ENCODE data around the gene STX2.
"Not testable (repeated sequence)": the region's sequence is repeated elsewhere in the genome, so short reads cannot be mapped to it uniquely, and the experiment has no call there.

STX2 gene

GRCh38 chr12:130870442-130871285 is 31.6 kb upstream of the STX2 start:
- DNase-seq (ENCODE audit: low read depth in 2 of 2) = peak; percentile 61

DNA sequence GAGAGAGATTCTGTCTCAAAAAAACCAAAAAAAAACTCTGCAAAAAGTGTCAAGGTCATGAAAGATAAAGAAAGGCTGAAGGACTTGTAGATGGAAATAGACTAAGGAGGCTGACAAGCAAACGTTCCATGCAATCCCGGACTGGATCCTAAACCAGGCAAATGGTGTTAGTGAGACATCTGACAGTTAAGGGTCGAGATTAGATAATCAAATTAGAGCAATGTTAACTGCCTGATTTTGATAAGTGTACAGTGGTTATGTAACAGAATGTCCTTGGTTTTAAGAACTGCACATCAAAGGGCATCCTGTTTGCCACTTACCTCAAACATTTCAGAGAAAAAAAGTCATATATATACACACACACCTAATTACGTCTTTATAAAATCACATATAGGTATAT is 29.4 kb upstream of the STX2 start:
- no peak for DNase-seq (ENCODE audit: low read depth in 2 of 2)

DNA sequence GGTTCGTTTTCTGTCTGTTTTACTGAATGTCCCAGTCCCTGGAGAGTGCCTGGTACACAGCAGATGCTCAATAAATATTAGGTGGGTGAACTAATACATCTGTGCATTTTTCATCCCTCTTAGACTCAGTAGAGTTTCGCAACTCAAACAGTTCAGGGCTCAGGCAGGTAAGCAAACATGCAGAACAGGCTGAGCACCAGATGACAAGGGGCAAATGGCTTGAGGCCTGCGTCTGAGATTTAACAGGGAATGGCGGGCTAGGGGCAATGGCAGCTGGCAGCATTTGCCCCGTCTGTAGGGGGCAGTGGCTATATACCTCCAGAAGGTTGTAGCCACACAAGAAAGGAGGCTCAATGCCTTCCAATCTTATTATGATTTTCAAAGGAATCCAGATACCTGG is 24.2 kb upstream of the STX2 start:
- no peak for DNase-seq (ENCODE audit: low read depth in 2 of 2)

DNA sequence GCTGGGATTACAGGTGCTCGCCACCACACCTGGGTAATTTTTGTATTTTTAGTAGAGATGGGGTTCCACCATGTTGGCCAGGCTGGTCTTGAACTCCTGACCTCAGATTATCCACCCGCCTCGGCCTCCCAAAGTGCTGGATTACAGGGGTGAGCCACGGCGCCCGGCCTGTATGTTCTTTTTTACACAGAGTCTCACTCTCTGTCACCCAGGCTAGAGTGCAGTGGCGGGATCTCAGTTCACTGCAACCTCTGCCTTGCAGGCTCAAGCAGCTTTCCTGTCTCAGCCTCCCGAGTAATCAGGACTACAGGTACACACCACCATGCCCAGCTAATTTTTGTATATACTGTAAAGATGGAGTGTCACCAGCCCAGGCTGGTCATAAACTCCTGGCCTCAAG is 23.7 kb upstream of the STX2 start:
- not testable (repeated sequence) for DNase-seq (ENCODE audit: low read depth in 2 of 2)

DNA sequence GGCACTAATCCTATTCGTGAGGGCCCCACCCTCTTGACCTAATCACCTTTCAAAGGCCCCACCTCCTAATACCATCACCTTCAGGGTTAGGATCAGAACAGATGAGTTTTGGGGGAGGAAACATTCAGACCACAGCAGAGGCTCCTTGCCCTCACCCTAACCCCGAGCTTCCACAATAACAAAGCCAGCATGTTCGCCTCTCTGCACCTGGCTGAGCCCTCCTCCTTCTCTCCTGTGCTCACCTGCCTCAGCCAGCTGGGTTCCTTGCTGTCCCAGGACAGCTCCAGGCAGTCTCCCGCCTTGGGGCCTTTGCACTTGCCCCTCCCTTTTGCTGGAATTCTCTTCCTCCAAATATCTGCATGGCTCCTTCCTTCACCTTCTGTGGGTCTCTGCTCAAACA is 23.1 kb upstream of the STX2 start:
- DNase-seq (ENCODE audit: low read depth in 2 of 2) = no peak

- no peak for DNase-seq (ENCODE audit: low read depth in 2 of 2)
These were observed 21.3 kb upstream of the STX2 start for GRCh38 chr12:130860311-130860710.

DNA sequence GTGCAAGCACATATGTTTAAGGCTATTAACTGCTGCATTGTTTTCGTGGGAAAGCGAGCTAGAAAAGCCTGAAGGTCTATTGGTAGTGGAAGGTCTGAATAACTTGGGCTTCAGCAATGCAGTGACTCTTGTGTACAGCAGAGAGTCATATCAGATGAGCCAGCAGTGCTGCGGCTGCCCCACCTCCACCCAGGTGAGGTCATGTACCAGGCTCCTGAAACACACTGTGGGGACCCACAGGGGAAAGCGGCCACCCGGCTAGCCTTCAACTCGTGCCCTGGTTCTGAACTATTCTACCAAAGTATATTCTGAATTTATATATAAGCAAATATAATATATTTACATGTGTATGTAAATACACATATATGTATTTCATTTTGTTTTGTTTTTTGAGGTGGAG is 20.1 kb upstream of the STX2 start:
- DNase-seq (ENCODE audit: low read depth in 2 of 2) = no peak

- no peak for DNase-seq (ENCODE audit: low read depth in 2 of 2)
These were observed 19.0 kb upstream of the STX2 start for GRCh38 chr12:130858084-130858483.

DNA sequence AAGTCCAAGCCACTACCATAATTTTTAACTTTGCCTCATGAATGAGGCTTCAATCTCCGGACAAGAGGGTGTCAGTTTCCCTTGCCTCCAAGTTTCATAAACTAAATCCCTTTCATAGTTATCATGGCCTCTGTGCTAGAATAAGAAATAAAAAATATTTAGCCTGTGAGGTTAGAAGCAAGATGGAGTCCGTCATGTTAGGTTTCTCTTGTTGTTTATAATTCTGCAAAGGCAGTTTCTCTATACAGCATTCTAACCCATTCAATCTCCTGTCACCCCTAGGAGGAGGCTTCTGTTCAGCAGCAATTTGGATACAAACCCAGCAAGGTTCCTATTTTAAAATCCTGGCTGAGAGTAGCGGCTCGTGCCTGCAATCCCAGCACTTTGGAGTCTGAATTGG is 17.0 kb upstream of the STX2 start:
- no peak for DNase-seq (ENCODE audit: low read depth in 2 of 2)

- DNase-seq (ENCODE audit: low read depth in 2 of 2) = no peak
These were observed 11.5 kb upstream of the STX2 start for GRCh38 chr12:130850418-130851021.

GRCh38 chr12:130849561-130850417 is 10.7 kb upstream of the STX2 start:
- DNase-seq (ENCODE audit: low read depth in 2 of 2) = no peak

DNA sequence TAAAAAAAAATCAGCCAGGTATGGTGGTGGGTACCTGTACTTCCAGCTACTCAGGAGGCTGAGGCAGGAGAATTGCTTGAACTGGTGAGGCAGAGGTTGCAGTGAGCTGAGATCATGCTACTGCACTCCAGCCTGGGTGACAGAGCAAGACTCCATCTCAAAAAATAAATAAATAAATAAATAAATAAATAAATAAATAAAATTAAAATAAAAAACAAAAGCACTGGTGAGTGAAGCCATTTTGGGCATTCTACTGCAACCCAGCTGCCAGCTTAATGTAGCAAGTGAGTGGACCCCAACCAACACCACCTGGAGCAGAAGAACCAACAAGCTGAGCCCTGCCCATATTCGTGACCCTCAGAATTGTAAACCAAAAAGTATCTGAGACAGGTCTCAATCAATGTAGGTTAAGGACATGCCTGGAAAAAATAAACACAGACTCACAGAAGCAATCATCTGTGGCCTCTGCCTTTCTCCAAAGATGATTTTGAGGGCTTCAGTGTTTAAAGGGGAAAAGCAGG is 9.8 kb upstream of the STX2 start:
- not testable (repeated sequence) for DNase-seq (ENCODE audit: low read depth in 2 of 2)

DNA sequence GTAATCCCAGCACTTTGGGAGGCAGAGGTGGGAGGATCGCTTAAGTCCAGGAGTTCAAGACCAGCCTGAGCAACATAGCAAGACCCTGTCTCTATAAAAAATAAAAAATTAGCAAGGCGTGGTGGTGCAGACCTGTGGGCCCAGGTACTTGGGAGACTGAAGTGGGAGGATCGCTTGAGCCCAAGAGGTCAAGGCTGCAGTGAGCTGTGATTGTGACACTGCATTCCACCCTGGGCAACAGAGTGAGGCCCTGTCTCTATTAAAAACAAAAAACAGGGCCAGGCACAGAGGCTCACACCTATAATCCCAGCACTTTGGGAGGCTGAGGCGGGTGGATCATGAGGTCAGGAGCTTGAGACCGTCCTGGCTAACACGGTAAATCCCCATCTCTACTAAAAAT is 9.1 kb upstream of the STX2 start:
- DNase-seq (ENCODE audit: low read depth in 2 of 2) = not testable (repeated sequence)

GRCh38 chr12:130847112-130847511 is 8.1 kb upstream of the STX2 start:
- no peak for DNase-seq (ENCODE audit: low read depth in 2 of 2)

- DNase-seq (ENCODE audit: low read depth in 2 of 2) = no peak
These were observed 7.3 kb upstream of the STX2 start for GRCh38 chr12:130846369-130846768.

DNA sequence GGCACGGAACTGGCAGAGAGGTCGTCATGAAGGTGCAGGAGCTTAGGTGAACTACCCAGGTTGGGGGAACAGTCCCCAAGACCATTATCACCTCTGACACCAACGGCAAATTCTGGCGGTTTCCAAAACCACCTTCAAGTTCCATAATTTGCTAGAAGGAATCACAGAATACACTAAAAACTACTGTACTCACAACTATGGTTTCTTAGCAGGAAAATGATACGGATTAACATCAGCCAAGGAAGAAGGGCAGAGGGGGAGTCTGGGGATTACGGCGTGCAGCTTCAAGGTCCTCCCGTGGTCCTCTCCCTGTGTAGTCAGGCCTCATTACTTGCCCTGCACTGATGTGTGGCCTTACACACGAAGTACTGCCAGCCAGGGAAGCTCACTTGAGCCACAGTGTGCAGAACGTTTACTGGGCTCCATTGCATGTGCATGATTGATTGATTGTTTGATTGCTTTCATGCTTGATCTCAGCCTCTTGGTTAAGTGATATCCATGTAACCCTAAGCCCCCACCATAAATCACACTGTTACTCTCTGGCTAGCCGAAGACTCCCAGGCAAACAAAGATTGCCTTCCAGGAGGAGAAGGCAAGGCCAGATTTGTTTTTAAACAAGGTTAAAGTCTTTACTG is 837 bp upstream of the STX2 start:
- no peak for DNase-seq (ENCODE audit: low read depth in 2 of 2)

- DNase-seq (ENCODE audit: low read depth in 2 of 2) = no peak
These were observed 633 bp downstream of the STX2 start for GRCh38 chr12:130838284-130838950.

- no peak for DNase-seq (ENCODE audit: low read depth in 2 of 2)
These were observed 3.6 kb downstream of the STX2 start for GRCh38 chr12:130835436-130835835.

GRCh38 chr12:130835011-130835410 is 4.0 kb downstream of the STX2 start:
- no peak for DNase-seq (ENCODE audit: low read depth in 2 of 2)

DNA sequence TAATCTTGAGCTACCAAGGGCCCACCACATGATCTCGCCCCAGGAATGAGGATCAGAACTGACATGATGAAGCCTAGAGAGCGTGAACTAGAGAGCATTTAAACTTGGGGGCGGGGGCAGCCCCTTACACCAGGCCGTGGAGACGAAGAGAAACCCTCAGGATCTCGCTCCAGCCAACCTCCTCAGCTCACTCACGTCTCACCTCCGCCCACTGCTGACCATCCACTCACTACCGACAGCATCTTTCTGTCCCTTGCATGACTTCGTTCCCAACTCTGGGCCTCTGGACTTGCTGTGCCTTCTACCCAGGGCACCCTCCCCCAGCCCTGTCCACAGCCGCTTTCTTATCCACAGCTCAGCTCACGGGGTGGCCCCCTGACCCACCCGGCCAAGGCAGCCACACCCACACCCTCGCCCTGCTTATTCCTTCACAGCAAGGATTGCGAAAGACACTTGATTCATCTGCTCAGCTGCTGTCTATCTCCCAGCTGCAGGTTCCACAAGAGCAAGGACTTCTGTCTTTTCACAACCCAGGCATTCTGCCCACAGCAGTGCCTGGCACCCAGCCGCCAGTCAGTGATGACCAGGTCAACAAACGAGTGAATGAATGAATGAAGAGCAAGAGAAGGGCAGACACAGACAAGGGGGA is 6.4 kb downstream of the STX2 start:
- no peak for DNase-seq (ENCODE audit: low read depth in 2 of 2)
